ELR (cell line): ENCODE results near the gene ENTREP1.
A peak's percentile ranks its signal among the peaks of the same experiment; 100 is the strongest.

Experiments used
- DNase-seq: peaks from one replicate; pipeline ENCODE4 v3.0.0-alpha.2; 2015; ENCODE audit warnings: low read depth

ENTREP1 gene

DNA sequence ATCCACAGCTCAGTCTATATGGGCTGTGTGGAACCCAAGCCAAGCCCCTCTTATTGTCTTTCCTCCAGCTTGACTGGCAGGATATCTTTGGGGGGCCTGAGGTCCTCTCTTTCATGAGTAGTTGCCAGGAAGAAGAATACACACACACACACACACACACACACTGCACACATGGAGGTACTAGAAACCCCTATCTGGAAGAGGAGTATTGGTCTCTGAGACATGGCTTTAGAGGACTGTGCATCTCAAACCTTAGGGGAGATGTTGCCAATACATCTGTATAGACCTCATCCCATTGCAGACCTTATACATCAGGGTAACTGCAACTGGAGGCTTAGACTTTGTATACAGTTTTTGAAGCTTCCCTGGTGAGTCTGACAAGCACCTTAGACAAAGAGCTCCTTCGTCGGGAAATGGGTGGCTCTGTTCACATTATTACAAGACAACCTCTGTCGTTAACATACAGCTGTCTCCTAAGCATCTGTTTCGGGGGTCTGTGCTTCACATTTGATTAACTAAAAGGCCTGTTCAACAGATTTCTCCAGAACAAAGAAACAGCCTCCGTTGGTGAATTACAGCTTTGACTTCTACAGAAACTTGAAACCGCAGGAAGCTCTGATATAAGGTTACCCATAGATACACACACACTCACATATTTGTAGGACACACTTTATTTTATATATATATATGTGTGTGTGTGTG, 5.5 kb upstream of the ENTREP1 start:
- no peak for DNase-seq

GRCh38 chr9:69322256-69322655, 2.8 kb upstream of the ENTREP1 start:
- DNase-seq, result no peak

DNA sequence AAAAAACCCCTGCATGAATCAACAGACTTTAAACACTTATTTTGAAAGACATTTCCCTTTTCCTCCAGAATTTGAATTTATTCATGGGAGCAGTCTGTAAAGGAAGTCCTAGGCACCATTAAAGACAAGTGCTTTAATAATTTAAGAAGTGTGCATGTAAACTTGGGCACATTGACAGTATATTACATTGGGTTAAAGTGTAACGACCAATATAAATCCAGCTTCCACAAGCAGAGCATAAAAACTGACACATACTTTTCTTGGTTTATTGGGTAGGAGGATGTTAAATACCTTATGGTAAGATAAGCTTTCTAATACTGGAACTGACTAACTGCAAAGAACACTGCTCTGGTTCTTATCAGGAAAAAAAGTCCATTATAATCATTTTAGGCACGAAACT, 1.2 kb upstream of the ENTREP1 start:
- no peak for DNase-seq

DNA sequence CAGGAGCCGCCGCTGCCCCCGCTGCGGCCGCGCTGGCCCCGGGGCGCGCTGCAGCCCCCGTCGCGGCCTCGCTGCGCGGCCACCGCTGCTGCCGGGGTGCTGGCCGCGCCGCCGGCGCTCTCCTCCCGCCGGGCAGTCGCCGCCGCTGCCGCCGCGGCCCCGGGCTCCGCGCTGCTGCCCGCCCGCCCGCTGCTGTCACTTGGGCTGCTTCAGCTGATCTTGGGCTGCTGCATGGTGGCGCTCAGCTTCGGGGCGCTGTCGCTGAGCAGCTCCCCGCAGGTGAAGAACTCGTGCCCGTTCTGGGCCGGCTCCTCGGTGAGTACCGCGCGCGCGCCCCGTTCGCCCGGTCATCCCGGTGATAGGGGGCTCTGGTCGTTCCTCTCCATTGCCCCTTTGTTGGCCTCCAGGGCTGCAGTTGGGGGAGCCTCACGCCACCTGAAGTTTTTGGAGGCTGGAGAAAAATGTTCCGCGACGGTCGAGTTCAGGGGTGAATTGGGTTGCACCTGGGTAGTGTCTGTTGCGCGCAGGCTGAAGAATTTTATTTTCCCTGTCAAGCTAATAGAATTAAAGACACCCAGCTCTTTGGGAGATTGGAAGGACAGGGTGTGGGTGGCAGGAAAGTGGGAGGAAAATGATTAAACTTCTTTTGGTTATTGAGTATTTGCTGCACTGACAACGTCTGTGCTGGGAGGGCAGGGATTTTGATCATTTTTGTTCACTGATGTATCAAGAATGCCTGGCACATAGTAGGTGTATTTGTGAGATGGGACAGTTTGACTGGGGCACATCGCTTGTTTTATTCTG, 596 bp downstream of the ENTREP1 start:
- no peak for DNase-seq

GRCh38 chr9:69326261-69326660, 1.2 kb downstream of the ENTREP1 start:
- DNase-seq, result no peak

DNA sequence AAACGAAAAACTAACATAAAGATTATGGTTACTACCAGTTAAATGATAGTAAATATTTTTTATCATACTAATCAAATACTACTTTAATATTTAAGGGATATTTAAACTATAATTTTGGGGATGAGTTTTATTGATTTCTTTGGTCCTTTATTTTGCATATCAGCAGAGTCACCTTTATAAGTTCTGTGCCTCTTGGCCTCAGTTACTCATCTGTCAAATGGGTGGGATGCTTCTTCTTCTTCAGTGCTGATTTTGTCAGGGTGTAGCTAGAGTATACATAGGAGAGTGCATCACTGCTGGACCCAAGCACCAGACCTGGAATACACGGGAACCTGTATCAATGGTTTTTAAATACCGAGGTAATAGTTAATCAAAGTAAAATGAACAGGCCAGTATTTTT, 5.6 kb downstream of the ENTREP1 start:
- no peak for DNase-seq

DNA sequence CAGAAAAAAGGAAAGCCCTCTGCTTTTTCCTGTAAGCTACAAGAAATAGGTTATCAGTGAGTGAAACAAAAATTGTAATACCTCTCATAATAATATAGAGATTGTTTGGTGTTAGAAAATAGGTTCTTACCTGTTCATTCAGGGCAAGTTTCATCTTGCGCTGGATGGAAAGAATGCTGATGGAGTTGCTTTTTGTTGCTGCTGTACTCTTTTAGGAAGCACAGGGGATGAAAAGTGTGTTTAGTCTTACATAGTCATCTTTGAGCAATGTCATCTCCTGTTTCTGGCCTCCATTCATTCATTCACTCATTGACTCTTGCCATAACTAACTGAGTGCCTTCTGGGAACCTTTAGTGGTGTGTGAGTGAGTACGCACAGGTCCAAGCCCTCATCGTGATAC, 6.4 kb downstream of the ENTREP1 start:
- no peak for DNase-seq

DNA sequence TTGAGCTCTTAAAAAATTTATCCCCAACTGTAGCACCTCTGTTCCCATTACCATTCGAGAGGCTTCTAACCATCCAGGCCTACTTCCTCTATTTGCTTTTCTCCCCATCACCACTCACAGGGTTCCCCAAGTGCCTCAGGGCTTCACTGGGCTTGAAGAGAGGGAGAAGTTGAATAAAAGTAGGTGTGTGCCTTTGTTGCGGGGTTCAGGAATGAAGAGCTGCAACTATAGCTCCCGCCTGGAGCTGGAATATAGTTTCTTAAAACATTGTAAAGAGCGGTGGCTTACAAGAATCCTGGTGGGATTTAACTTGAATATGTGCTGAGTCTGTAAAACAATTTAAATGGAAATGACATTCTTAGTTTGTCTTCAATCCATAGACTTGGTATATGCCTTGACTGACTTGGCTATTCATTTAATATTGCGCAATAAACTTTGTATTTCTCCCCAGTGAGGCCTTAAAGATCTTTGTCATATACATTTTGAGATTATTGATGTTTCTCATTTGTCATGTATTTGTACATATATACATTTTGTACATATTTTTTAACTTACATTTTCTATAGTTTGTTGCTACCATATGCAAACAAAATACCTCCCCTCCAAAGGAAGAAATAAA, 7.2 kb downstream of the ENTREP1 start:
- DNase-seq, result no peak

DNA sequence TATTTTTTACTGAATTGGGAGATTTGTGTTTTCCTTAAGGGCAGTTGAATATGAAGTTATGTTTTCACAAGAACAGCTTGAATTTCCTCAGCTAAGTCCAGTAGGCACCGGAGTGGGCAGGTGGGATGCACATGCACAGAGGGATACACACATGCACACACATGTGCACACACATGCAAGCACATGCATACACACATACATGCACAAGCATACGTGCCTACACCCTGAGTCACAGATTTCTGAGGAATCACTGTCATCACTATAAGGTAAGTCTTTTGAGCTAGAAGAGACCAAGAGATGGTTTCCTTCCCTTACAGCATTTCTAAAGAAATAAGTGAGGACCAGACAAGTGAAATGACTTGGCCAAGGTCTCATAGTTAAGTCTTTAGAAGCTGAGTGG, 8.7 kb downstream of the ENTREP1 start:
- DNase-seq, result no peak

DNA sequence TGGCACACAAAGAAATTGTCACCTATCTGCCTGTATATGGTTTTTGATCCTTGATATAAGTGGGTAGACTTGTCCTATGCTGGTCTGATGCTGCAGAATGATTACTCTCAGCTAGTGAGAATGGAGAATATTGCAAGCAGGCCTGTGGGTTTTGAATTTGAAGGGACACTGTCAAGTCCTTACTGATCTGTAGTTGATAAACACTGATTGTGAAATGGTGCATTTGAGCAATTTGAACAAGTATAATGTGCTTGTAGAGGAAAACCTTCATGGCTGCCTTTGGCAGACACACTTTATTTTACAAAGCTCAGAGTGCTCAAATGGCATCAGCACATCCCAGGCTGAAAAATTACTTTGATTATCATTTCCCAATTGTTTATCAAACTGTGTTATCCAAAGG, 9.3 kb downstream of the ENTREP1 start:
- no peak for DNase-seq

DNA sequence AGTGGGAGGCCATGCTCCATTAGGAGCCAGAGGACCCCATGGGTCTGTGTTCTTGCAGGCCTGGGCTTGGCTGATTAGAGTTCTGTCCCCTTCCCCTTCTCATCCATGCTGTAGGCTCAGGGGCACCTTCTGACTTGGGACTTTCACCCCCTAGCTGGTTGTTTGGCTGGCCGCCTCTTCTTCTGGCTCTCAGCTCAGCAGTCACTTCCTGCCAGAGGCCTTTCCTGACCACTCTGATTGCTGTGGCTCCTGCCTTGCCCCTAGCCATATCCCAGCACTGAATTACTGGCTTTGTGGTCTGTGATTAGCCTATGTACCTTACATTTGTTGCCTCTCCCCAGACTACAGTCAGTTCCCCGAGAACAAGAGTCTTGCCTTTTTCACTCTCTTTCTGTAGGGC, 14.6 kb downstream of the ENTREP1 start:
- DNase-seq, result no peak

GRCh38 chr9:69340631-69341030, 15.6 kb downstream of the ENTREP1 start:
- no peak for DNase-seq

DNA sequence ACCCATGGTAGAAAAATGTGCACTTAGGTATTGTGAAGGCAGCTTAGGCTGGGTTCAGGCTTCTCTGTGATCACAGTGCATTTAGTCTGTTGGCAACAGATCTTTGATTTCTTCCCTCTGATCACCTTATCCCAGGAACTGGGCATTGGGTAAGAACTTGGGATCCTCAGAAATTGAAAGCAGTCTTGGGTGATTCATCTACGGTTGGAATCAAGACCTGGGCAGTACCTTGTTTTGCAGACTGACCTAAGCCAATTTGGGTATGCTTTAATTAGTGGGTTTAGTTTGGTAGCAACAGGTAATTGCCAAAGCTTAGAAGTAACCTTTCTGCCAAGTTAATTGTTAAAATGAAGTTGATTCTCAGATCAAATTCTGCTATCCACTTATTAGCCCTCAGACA, 17.8 kb downstream of the ENTREP1 start:
- no peak for DNase-seq

- DNase-seq, result no peak
Measured at GRCh38 chr9:69344459-69344858, 19.4 kb downstream of the ENTREP1 start.

- peak; percentile 40 for DNase-seq
Measured at GRCh38 chr9:69346596-69347390, 21.8 kb downstream of the ENTREP1 start.

- no peak for DNase-seq
Measured at GRCh38 chr9:69347607-69348006, 22.6 kb downstream of the ENTREP1 start.

DNA sequence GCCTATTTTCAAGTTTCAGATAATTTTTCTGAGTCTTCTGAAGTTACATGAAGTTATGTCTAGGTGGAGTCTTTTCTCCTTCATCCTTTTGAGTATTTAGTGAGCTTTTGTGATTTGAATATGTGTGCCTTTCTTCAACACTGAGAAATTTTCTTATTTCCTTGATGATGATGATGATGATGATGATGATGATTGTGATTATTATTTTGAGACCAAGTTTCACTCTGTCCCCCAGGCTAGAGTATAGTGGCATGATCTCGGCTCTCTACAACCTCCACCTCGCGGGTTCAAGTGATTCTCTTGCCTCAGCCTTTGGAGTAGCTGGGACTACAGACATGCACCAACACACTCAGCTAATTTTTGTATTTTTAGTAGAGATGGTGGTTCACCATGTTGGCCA, 26.2 kb downstream of the ENTREP1 start:
- DNase-seq, result no peak

- DNase-seq, result no peak
Measured at GRCh38 chr9:69355232-69355631, 30.2 kb downstream of the ENTREP1 start.

DNA sequence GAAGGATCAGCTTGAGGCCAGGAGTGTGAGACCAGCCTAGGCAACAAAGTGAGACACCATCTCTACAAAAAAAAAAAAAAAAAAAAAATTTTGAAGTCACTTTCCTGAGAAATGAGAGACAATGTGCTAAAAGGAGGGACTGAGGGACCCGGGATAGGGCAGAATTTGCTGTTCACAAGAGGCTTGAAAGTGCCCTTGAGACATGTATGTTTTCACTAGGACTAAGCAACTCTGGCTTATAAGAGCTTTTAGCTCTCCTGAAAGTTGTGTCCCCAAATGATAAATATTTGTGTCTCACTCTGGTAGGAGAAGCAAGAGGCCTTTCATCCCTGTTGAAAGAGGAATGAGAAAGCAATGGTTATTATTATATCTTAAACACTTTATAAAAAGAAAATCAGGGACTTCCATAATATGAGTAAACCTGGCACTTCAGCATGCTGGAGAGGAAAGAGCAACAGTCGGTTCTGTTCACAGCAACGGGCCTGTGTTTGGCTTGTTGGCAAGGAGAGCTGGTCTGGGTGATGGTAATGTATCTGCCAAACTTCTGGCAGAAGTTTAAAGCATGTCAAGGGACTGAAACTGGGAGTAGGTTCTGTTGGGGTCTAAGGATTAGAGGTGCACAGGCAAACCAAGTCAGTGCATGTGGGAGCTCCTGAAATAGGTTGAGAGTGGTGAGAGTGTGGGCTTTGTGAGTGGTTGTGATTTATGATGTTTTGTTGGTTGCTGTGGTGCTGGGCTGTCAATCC, 32.2 kb downstream of the ENTREP1 start:
- no peak for DNase-seq

- DNase-seq, result no peak
Measured at GRCh38 chr9:69357821-69358220, 32.8 kb downstream of the ENTREP1 start.

DNA sequence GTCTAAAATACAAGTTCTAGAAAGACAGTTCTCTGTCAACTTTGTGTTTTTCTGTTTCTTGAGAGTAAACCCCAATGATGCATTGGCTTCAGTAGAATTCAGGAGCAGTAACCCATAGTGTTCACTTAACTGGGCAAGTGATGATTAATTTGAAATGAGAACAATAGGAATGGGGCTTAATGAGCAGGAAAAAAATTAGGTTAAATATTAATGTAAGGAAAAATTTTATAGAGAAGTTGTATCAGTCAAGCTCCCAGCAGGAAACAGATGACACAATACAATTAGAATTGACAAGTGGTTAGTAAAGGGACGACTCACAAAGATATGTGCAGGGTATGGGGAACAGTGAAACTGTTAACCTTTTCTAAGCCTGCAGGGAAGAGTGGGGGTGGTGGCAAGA, 38.2 kb downstream of the ENTREP1 start:
- no peak for DNase-seq
